ENCODE measurements around the gene LOX.

DNA sequence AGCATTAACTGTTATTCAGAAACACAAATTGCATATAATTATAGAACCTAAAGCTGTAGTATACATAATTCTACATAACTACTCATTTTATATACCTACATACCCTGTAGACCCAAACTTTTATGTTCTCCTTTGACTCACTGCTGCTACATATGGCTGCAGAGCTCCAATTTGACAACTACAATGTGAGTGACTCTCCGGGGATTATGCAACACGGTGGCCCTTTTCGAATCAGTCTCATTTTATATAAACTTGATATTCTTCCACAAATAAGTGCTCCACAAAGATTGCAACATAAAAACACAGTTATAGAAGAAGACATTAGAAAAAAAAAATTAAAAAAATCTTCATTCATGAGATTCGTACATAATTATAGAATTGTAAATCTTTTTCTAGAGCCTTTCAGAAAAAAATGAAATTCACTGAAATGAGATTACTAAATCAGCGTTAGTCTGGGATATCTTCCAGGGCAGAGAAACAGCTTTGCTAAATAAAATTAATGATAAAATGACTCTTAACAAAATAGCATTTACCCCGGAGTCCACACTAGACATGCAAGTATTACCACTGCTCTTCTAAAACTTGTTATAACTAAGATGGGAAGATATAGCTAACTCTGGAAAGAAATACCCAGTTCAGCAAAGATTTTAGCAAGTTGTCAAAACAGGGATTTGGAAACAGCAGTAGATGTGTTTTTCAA, 63.7 kb downstream of the LOX start:
- TF ChIP-seq, protein P1, sequence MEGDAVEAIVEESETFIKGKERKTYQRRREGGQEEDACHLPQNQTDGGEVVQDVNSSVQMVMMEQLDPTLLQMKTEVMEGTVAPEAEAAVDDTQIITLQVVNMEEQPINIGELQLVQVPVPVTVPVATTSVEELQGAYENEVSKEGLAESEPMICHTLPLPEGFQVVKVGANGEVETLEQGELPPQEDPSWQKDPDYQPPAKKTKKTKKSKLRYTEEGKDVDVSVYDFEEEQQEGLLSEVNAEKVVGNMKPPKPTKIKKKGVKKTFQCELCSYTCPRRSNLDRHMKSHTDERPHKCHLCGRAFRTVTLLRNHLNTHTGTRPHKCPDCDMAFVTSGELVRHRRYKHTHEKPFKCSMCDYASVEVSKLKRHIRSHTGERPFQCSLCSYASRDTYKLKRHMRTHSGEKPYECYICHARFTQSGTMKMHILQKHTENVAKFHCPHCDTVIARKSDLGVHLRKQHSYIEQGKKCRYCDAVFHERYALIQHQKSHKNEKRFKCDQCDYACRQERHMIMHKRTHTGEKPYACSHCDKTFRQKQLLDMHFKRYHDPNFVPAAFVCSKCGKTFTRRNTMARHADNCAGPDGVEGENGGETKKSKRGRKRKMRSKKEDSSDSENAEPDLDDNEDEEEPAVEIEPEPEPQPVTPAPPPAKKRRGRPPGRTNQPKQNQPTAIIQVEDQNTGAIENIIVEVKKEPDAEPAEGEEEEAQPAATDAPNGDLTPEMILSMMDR (IDR thresholded peaks at IDR 0.05; ENCODE audit: insufficient read depth, low read depth, low read length), result no peak
- no peak for TF ChIP-seq EZH2 (IDR thresholded peaks at IDR 0.05; ENCODE audit: insufficient read depth, low read length)

Data from astrocyte (in vitro differentiated cells and primary cell).